ENCODE results near the gene CCND1. TPM values are rescaled to one million over a fixed set of nuclear protein-coding genes. Genes with fewer than 3 reads are reported as not detected.

CCND1 gene
- total RNA-seq, 1 donor from 2014 or later, result 283 TPM

GRCh38 chr11:69630424-69630823, 10.5 kb upstream of the CCND1 start:
- Histone ChIP-seq H3K4me1 (no peaks in the 10 kb centered on the region), H3K9me3 (no peaks in the 10 kb centered on the region), H3K27me3 (no peaks in the 10 kb centered on the region), H3K36me3 (no peaks in the 10 kb centered on the region), H3K27ac (no peak overlapping the region), H3K4me3 (no peak overlapping the region)
- DNase-seq (no peak), ATAC-seq (no peak)
- intact Hi-C loops (cut with DNase I), result no loop called here
- TF ChIP-seq CTCF (IDR thresholded peaks at IDR 0.05), result no peak

GRCh38 chr11:69632900-69633299, 8.1 kb upstream of the CCND1 start:
- H3K9me3 ChIP-seq, result no peaks in the 10 kb centered on the region
- DNase-seq (no peak), ATAC-seq (no peak)
- H3K27ac ChIP-seq, result no peak overlapping the region
- H3K27me3 ChIP-seq, result peaks cover 4% of the 10 kb centered on the region
- peaks cover 12% of the 10 kb centered on the region for H3K4me1 ChIP-seq
- TF ChIP-seq CTCF (IDR thresholded peaks at IDR 0.05), result no peak
- H3K4me3 ChIP-seq, result no peak overlapping the region
- intact Hi-C loops (cut with DNase I), result no loop called here
- no peaks in the 10 kb centered on the region for H3K36me3 ChIP-seq

GRCh38 chr11:69634069-69634468, 6.9 kb upstream of the CCND1 start:
- intact Hi-C loops (cut with DNase I), result no loop called here
- Histone ChIP-seq H3K36me3 (no peaks in the 10 kb centered on the region), H3K4me3 (no peak overlapping the region), H3K27me3 (peaks cover 4% of the 10 kb centered on the region), H3K4me1 (peaks cover 21% of the 10 kb centered on the region), H3K9me3 (no peaks in the 10 kb centered on the region), H3K27ac (no peak overlapping the region)
- ATAC-seq, result no peak
- no peak for TF ChIP-seq CTCF (IDR thresholded peaks at IDR 0.05)
- DNase-seq, result no peak

DNA sequence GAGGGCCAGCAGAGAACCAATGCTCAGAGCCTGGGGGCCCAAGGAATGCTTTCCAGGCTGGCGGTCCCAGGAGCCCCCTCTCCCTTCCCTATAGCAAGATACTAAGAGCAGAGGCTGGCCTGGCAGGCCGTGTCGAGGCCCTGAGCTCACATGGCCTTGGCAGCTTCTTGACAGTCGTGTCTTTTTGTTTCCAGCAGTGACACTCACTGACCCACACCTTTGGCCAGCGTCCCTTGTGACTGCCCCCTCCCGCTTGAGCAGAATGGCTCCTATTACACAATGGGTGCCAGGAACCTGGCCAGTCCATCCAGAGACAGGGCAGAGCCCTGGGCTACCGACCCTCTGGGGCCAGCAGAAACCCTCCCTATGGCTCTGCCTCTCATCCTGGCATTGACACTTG, 6.4 kb upstream of the CCND1 start:
- Histone ChIP-seq H3K36me3 (no peaks in the 10 kb centered on the region), H3K27me3 (peaks cover 4% of the 10 kb centered on the region), H3K27ac (no peak overlapping the region), H3K4me1 (peaks cover 21% of the 10 kb centered on the region), H3K9me3 (no peaks in the 10 kb centered on the region), H3K4me3 (no peak overlapping the region)
- ATAC-seq (no peak), DNase-seq (no peak)
- TF ChIP-seq CTCF (IDR thresholded peaks at IDR 0.05), result no peak
- intact Hi-C loops (cut with DNase I), result no loop called here

- intact Hi-C loops (cut with DNase I), result no loop called here
- TF ChIP-seq CTCF (IDR thresholded peaks at IDR 0.05), result no peak
- Histone ChIP-seq H3K9me3 (no peaks in the 10 kb centered on the region), H3K4me3 (no peak overlapping the region), H3K36me3 (no peaks in the 10 kb centered on the region), H3K27ac (no peak overlapping the region), H3K27me3 (peaks cover 4% of the 10 kb centered on the region), H3K4me1 (peaks cover 27% of the 10 kb centered on the region)
- ATAC-seq, result no peak
- no peak for DNase-seq
Observed at GRCh38 chr11:69635195-69635594, 5.8 kb upstream of the CCND1 start.

- Histone ChIP-seq H3K27me3 (peaks cover 10% of the 10 kb centered on the region), H3K4me3 (peak overlapping the region; percentile 55), H3K27ac (no peak overlapping the region), H3K9me3 (no peaks in the 10 kb centered on the region), H3K4me1 (peaks cover 34% of the 10 kb centered on the region), H3K36me3 (no peaks in the 10 kb centered on the region)
- no peak for DNase-seq
- intact Hi-C loops (cut with DNase I), result no loop called here
- ATAC-seq, result peak; percentile 0
- no peak for TF ChIP-seq CTCF (IDR thresholded peaks at IDR 0.05)
Observed at GRCh38 chr11:69635804-69636511, 5.0 kb upstream of the CCND1 start.

Data from upper lobe of right lung (tissue), 1 donor.